Stimulated activated naive CD8-positive, alpha-beta T cell treated with anti-CD3 and anti-CD28 coated beads, Interleukin-15, Interleukin-2, amounts not matched to agents 100 U/mL and 50 U/mL, for 24 hours (primary cell): Measurements from ENCODE around the gene RANBP3.
"Not testable (repeated sequence)": the region's sequence is repeated elsewhere in the genome, so short reads cannot be mapped to it uniquely, and the experiment has no call there.

Experiments used
- ATAC-seq: fragments of 150-1000 bp; cut with Tn5 transposase; one replicate; pipeline ENCODE4 v1.10.0; 2021
- DNase-seq: peaks from one replicate; pipeline ENCODE4 v3.0.0; 2021

Gene RANBP3

GRCh38 chr19:5977785-5978605 lies at the start of gene RANBP3:
TSS of gene RANBP3 (minus strand) at chr19:5978140. CDS start at chr19:5978082, 58 bp downstream.
- peak; percentile 97 for DNase-seq
- ATAC-seq = peak; percentile 92

DNA sequence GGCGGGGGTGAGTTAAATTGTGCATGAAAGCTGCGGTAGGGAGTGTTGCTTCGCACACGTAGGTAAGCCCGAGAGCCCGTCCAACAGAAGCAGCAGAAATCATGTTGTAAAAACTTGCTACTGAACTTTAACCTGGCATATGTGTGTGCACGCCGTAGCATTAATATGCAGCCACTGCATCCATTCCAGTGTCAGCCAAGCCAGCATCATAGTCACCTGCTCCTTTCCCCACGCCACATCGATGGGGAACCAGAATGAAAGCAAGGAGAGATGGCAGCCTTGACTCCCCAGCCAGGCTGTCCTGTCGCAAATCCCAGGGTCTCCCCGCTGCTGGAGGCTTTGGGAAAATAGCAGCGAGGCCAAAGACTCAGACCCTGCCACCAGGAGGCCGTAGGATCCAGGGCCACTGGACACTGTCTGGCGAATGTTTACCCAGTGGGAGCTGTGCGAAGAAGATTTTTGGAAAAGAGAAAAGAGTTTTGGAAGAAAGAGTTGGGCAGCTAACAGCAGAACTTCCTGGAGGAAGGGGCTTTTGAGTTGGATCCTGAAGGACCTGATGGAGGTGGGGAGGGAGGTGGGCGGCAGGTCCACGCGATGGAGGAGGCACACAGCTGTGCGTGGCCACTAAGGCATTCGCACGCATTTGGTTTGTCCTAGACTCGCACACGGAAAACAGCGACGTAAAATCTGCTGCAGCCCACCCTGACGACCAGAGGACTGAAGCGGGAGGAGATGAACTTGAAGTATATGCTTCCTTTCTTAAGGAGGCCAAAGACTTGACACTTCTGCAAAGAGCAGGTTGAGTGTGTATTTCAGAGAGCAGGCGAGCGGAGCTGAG lies 48.7 kb upstream of the RANBP3 start:
- ATAC-seq = no peak

GRCh38 chr19:6024756-6025155 lies 46.8 kb upstream of the RANBP3 start:
- not testable (repeated sequence) for DNase-seq, ATAC-seq

More for the DNA sequence above, 48.7 kb upstream of the RANBP3 start:
- DNase-seq = no peak

DNA sequence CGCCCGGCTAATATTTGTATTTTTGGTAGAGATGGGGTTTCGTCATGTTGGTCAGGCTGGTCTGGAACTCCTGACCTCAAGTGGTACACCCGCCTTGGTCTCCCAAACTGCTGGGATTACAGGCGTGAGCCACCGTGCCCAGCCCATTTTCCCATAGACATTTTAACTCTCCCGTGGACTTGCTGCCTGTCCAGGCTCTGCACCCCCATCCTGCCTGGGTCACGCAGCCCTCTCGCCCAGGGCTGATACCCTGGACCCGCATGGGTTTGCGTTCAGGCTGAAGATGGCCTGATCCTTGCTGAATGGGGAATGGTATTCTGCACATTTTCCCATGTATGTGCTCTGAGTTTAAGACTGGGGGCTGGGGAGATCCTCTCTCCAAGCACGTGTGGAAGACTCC lies 46.0 kb upstream of the RANBP3 start:
- DNase-seq = no peak
- ATAC-seq = no peak

DNA sequence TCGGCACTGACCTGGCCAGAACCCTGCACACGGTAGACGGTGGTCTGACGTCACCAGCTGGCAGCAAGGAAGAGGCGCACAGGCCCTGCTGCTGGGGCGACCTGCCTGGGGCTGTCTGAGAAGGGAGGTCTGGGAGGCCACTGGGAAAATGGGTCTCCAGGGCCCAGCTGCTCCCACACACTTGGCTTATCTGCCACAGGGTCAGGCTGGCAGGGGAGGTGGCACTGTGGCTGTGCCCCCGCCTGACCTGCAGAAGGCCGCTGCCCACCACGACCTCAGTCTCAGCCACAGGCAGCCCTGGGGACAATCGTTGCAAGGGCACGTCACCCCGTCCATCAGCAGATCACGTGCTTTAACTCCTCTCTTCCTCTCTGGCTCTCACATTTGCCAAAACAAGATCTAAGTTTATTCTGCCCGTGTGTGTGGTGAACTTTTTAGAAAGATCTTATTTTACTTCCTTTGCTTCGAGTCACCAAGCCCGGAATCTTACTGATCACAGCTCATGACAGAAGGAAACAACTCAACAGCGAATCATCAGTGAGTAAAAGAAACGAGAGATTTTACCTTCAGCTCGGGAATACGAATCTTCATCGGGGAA lies 45.2 kb upstream of the RANBP3 start:
- no peak for DNase-seq
- no peak for ATAC-seq

GRCh38 chr19:6022570-6023064 lies 44.7 kb upstream of the RANBP3 start:
- ATAC-seq (no peak), DNase-seq (no peak)

DNA sequence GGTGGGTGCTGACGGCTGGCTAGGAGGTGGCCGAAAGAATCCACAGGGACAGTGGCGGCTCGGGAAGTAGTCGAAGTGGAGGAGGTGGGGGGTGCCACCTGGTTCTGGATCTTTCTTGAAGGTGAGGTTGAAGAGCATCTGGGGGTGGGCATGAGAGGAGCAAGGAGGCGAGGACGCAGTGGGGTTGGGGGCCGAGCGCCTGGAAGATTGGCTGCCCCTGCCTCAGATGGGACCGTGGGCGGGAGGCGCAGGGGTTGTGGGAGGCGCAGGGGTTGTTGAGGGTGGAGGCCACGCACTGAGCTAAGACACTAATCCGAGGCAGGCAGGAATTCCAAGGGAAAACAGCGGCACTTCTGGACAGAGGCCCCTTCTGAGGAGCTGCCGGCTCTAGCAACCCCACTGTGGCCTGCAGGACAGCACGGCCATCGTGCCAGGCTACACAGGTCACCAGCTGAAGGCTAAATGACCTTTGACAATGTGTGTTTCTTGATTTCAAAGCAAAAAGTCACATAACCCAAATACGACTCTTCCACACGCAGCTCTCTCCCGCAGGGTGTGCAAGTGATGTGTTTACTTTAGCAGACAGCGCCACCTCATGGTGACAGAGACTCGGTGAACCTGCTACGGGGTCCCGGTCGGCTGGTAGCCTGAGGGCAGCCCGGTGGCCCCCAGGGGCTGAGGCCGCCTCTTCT lies 44.1 kb upstream of the RANBP3 start:
- ATAC-seq (peak; percentile 88), DNase-seq (peak; percentile 86)

GRCh38 chr19:6020972-6021805 lies 43.2 kb upstream of the RANBP3 start:
- DNase-seq (no peak), ATAC-seq (no peak)

GRCh38 chr19:6020166-6020882 lies 42.4 kb upstream of the RANBP3 start:
- DNase-seq (no peak), ATAC-seq (no peak)

DNA sequence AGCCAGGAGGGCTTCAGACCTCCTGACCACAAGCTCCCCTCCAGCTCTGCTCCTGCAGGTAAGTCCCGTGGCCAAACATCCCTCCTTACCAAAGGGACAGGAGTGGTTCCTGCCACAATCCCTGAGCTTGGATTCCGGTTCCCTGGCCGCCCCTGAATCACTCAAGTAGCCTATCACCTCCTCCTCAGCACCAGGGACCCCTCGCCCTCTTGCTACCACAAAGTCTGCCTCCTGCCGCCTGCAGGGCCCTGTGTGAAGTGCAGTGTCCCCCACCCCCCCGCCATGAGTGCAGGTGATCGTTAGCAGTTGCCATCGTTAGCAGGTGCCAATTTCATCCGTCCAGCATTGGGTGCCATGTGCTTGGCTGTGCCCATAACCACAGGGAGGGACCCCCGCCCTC lies 40.8 kb upstream of the RANBP3 start:
- ATAC-seq = no peak

DNA sequence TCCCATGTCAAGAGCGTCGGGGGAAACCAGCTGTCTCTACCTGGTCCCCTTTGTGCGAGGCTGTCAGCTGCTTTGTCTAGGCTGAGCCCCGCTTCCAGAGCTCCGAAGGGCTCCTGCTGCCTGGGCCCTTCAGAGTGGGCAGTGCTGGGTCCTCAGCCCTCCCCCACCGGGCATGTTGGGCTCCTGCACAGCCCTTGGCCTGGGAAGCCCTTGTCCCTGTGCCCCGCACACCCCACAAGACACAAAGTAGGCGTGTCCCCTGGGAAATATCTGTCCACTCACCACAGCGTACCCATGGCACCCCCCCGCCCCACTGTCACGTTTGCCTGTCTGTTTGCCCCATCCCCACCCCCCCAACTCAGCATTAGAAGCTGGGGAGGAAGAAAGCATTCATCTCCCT lies 39.6 kb upstream of the RANBP3 start:
- DNase-seq (no peak), ATAC-seq (no peak)

More for the DNA sequence above, 40.8 kb upstream of the RANBP3 start:
- no peak for DNase-seq

- DNase-seq = no peak
Observed at GRCh38 chr19:6015841-6016545, 38.1 kb upstream of the RANBP3 start.

DNA sequence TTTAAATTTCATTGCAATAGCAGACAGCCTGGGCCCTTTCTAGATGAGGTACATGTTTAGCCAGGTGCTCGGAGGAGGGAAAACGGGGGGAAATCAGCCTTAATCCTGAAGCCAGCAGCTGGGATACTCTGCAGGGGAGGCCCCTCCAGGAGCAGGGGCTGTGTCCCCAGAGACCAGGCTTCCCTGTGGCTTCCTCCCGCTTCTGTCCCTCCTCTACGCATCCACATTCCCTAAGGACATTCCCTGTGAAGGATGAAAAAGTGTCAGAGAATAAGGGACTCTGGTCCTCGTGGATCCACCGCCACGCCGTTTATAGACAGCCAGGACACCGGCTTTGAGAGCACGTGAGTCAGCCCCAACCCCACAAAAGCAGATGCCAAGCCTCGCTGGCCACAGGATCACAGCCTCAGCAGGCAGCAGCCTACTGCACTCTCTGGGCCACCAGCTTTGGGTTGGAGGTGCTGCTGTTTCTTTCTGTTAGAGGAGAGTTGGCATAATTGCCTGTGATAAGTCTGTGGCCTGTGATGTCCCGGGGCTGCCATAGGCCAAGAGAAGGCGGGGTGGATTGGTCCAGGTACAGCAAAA lies 36.7 kb upstream of the RANBP3 start:
- ATAC-seq (no peak), DNase-seq (no peak)

More at GRCh38 chr19:6015841-6016545, 38.1 kb upstream of the RANBP3 start:
- no peak for ATAC-seq

DNA sequence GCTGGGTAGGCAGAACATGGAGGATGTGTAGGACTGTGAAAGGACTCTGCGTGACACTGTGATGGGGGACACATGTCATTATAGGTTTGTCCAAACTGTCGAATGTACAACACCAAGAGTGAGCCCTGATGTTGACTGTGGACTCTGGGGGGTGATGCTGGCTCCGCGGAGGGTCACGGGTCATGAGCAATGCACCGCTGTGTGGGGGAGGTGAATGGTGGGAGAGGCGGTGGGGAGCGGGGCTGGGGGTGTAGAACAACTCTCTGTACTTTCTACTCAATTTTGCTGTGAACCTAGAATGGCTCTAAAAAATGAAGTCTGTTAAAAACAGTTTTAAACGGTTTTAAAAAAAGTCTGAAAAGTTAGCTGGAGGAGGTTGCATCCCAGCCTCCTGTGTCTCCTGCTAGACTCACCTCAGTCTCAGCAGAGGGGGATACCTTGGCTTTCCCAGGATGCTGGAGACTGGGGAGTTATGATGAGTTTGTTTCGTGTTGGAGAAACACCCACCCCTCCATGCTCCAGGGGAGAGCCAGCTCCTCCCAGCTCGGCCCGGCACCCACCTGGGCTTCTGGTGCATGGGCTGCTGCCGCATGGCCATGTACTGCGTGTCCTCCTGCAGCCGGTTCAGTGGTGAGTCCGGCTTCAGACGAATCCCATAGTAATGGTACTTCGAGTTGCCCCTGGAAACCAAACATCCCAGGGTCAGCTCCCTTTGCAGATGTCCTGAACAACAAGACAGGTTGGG lies 34.7 kb upstream of the RANBP3 start:
- DNase-seq = no peak
- ATAC-seq = no peak

GRCh38 chr19:6011794-6012193 lies 33.9 kb upstream of the RANBP3 start:
- DNase-seq = no peak
- no peak for ATAC-seq

GRCh38 chr19:6011206-6011605 lies 33.3 kb upstream of the RANBP3 start:
- DNase-seq = no peak
- no peak for ATAC-seq

GRCh38 chr19:6010107-6010506 lies 32.2 kb upstream of the RANBP3 start:
- no peak for DNase-seq
- no peak for ATAC-seq

- ATAC-seq = no peak
- no peak for DNase-seq
Observed at GRCh38 chr19:6007866-6008265, 29.9 kb upstream of the RANBP3 start.

- DNase-seq (no peak), ATAC-seq (no peak)
Observed at GRCh38 chr19:6006896-6007295, 29.0 kb upstream of the RANBP3 start.
